ENCODE results near the gene OR5L1. TPM values are rescaled to one million over a fixed set of nuclear protein-coding genes. Genes with fewer than 3 reads are reported as not detected.

OR5L1 gene
- total RNA-seq = not detected

GRCh38 chr11:55811067-55811466, at the start of gene OR5L1:
Gene OR5L1 (plus strand): TSS chr11:55811367. CDS start chr11:55811467, 100 bp downstream.
- H3K4me3 ChIP-seq = no peak within 1 kb of the TSS
- TF ChIP-seq POLR2A (IDR thresholded peaks at IDR 0.05) (no peak), EP300 (IDR thresholded peaks at IDR 0.05) (no peak), POLR2AphosphoS5 (IDR thresholded peaks at IDR 0.05) (no peak), CTCF (IDR thresholded peaks at IDR 0.05) (no peak)
- no peaks in the 10 kb centered on the region for H3K36me3 ChIP-seq
- H3K9me3 ChIP-seq = peaks cover 0 to 7% (median 0%) of the 10 kb centered on the region in 3 donors
- 58 to 82% methylated on average over 1 of the region's 1 CpG for WGBS, 2 donors (ENCODE audit: low coverage in 1 of 2)
- no peaks in the 10 kb centered on the region for H3K27me3 ChIP-seq
- H3K4me1 ChIP-seq = no peaks in the 10 kb centered on the region
- no peak for ATAC-seq
- no peak within 1 kb of the TSS for H3K27ac ChIP-seq

DNA sequence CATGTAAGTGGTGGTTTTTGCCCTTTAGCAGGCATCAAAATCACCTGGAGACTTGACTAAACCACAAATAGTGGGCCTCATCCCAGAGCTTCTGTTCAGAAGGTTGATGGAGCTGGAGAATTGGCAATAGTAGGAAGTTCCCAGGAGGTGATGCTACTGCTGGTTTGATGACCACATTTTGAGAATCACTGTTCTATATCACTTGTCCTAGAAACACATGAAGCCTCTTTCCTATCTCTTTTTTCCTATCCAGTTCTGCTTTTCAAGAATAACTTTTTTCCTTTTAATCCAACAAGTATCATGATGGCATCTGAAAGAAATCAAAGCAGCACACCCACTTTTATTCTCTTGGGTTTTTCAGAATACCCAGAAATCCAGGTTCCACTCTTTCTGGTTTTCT, 38.0 kb upstream of the OR5L1 start, which contains the start of gene OR5D13:
Gene OR5D13 (plus strand): TSS at position 301 of the 400 bp plus-strand sequence. CDS start 0 bp downstream, at position 301.
- Histone ChIP-seq H3K4me1 (no peaks in the 10 kb centered on the region), H3K36me3 (no peaks in the 10 kb centered on the region), H3K9me3 (no peaks in the 10 kb centered on the region), H3K27me3 (no peaks in the 10 kb centered on the region), H3K27ac (no peak within 1 kb of the TSS), H3K4me3 (no peak within 1 kb of the TSS)
- TF ChIP-seq POLR2A (IDR thresholded peaks at IDR 0.05) (no peak), EP300 (IDR thresholded peaks at IDR 0.05) (no peak)
- ATAC-seq = no peak

- no peak for TF ChIP-seq POLR2AphosphoS5 (IDR thresholded peaks at IDR 0.05)
- no peak for TF ChIP-seq CTCF (IDR thresholded peaks at IDR 0.05)
- no peak for TF ChIP-seq EP300 (IDR thresholded peaks at IDR 0.05)
- no peak for TF ChIP-seq POLR2A (IDR thresholded peaks at IDR 0.05)
- Histone ChIP-seq H3K9me3 (no peaks in the 10 kb centered on the region), H3K27me3 (no peaks in the 10 kb centered on the region), H3K4me3 (no peak overlapping the region), H3K4me1 (no peaks in the 10 kb centered on the region), H3K36me3 (no peaks in the 10 kb centered on the region), H3K27ac (no peak overlapping the region)
- 75 to 80% methylated on average over 1 of the region's 1 CpG for WGBS, 2 donors (ENCODE audit: low coverage in 1 of 2)
- no peak for ATAC-seq
Measured at GRCh38 chr11:55791606-55792005, 19.6 kb upstream of the OR5L1 start.

- WGBS, 2 donors (ENCODE audit: low coverage in 1 of 2) = 40 to 67% methylated on average over 2 of the region's 2 CpGs
- Histone ChIP-seq H3K36me3 (no peaks in the 10 kb centered on the region), H3K9me3 (no peaks in the 10 kb centered on the region), H3K4me3 (no peak overlapping the region), H3K4me1 (no peaks in the 10 kb centered on the region), H3K27me3 (no peaks in the 10 kb centered on the region), H3K27ac (no peak overlapping the region)
- TF ChIP-seq CTCF (IDR thresholded peaks at IDR 0.05) (no peak), POLR2A (IDR thresholded peaks at IDR 0.05) (no peak), EP300 (IDR thresholded peaks at IDR 0.05) (no peak), POLR2AphosphoS5 (IDR thresholded peaks at IDR 0.05) (no peak)
- no peak for ATAC-seq
Measured at GRCh38 chr11:55793321-55793720, 17.8 kb upstream of the OR5L1 start.

DNA sequence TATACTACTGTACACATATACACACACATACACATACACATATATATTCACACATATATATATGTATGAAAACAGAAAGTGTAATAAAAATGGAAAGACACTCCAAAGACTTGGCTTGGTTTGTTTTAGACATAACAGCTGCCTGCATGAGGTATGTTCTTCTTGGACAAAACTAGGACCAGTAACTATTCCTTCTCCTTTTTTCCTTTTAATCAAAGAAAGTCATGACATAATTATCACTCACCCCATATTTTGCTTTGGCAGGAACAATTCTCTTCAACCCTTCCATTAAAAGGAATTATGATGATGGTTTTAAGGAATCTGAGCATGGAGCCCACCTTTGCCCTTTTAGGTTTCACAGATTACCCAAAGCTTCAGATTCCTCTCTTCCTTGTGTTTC, 15.9 kb upstream of the OR5L1 start, which contains the start of gene OR5D14:
Gene OR5D14 (plus strand): TSS at position 301 of the 400 bp plus-strand sequence. CDS start 0 bp downstream, at position 301.
- Histone ChIP-seq H3K36me3 (no peaks in the 10 kb centered on the region), H3K4me3 (no peak within 1 kb of the TSS), H3K27ac (no peak within 1 kb of the TSS), H3K27me3 (no peaks in the 10 kb centered on the region), H3K9me3 (no peaks in the 10 kb centered on the region), H3K4me1 (no peaks in the 10 kb centered on the region)
- ATAC-seq = no peak
- no peak for TF ChIP-seq EP300 (IDR thresholded peaks at IDR 0.05)

DNA sequence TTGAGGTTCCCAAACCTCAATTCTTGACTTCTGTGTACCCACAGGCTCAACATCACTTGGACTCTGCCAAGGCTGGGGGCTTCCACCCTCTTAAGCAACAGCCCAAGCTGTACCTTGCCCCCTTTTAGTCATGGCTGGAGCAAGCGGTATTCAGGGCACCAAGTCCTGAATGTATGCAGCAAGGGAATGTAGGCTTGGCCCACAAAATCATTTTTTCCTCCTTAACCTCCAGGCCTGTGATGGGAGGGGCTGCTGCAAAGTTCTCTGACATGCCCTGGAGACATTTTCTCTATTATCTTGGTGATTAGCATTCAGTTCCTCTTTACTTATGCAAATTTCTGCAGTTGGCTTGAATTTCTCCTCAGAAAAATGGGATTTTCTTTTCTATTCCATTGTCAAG, 4.9 kb upstream of the OR5L1 start:
- H3K36me3 ChIP-seq = no peaks in the 10 kb centered on the region
- no peak overlapping the region for H3K27ac ChIP-seq
- TF ChIP-seq CTCF (IDR thresholded peaks at IDR 0.05) (no peak), EP300 (IDR thresholded peaks at IDR 0.05) (no peak), POLR2A (IDR thresholded peaks at IDR 0.05) (no peak), POLR2AphosphoS5 (IDR thresholded peaks at IDR 0.05) (no peak)
- no peaks in the 10 kb centered on the region for H3K27me3 ChIP-seq
- peaks cover 0 to 10% (median 0%) of the 10 kb centered on the region in 3 donors for H3K9me3 ChIP-seq
- no peak for ATAC-seq
- H3K4me1 ChIP-seq = no peaks in the 10 kb centered on the region
- WGBS, 2 donors (ENCODE audit: low coverage in 1 of 2) = 80% methylated on average over 1 of the region's 1 CpG; no CpG with 5 or more reads in 1 of the 2 donors
- no peak overlapping the region for H3K4me3 ChIP-seq
